Cardiac muscle cell (in vitro differentiated cells and primary cell): ENCODE measurements around the gene PCYT1A. TPM values are rescaled to one million over a fixed set of nuclear protein-coding genes. Genes with fewer than 3 reads are reported as not detected.

Experiments used
- DNase-seq, 2 donors: peaks; one replicate each; pipeline versions ENCODE4 v3.0.0 to v3.0.0-alpha.2; 2010 to 2017; ENCODE audit warnings: low read depth in 1 of 2, low spot score in 1 of 2
- H3K27ac ChIP-seq: fragments of 200-600 bp; sonication (generic); 2 replicates; pipeline ENCODE4 v1.5.1; 2016
- H3K27me3 ChIP-seq: fragments of 200-600 bp; sonication (generic); 2 replicates; pipeline ENCODE4 v1.6.0; 2016; ENCODE audit warnings: control low read depth
- H3K36me3 ChIP-seq: fragments of 200-600 bp; sonication (generic); 2 replicates; pipeline ENCODE4 v1.5.1; 2016; ENCODE audit warnings: control low read depth
- H3K4me1 ChIP-seq: fragments of 200-600 bp; sonication (generic); 2 replicates; pipeline ENCODE4 v1.8.1; 2017; ENCODE audit warnings: low read depth, mild to moderate bottlenecking, mixed run types
- H3K4me3 ChIP-seq: fragments of 200-600 bp; sonication (generic); 2 replicates; pipeline ENCODE4 v1.5.1; 2016; ENCODE audit warnings: mild to moderate bottlenecking
- H3K9me3 ChIP-seq: fragments of 200-600 bp; sonication (generic); 2 replicates; pipeline ENCODE4 v1.5.1; 2017; ENCODE audit warnings: low read depth, mild to moderate bottlenecking, control low read depth
- CTCF ChIP-seq: IDR thresholded peaks from 2 replicates; pipeline ENCODE4 v1.5.1; 2012; ENCODE audit warnings: low read depth, mild to moderate bottlenecking, low read length
- polyA plus RNA-seq: library from polyadenylated mRNA; unstranded; fragments of >200 nt; fragmentation: Nextera tagmentation; extraction: Ambion mirVana; gene quantifications from 2 replicates; pipeline ENCODE4 v1.2.1, GENCODE V29; 2016
- total RNA-seq: library from RNA; depleted of rRNA; stranded (reverse); fragments of >200 nt; gene quantifications from 2 replicates; pipeline ENCODE4 v1.2.3, GENCODE V29; 2016

PCYT1A gene
- total and polyA plus RNA-seq, 2 experiments from 2014 or later = 23.6 to 66.5 TPM

- no peaks in the 10 kb centered on the region for H3K36me3 ChIP-seq
- H3K27ac ChIP-seq = no peak overlapping the region
- no peaks in the 10 kb centered on the region for H3K4me1 ChIP-seq
- H3K9me3 ChIP-seq = no peaks in the 10 kb centered on the region
- H3K4me3 ChIP-seq = no peak overlapping the region
- no peaks in the 10 kb centered on the region for H3K27me3 ChIP-seq
- DNase-seq = peak in 1 of 2 donors; percentile 5
- TF ChIP-seq CTCF = no peak
Measured at GRCh38 chr3:196327405-196327804, 39.9 kb upstream of the PCYT1A start.

GRCh38 chr3:196326936-196327335 is 39.4 kb upstream of the PCYT1A start:
- no peaks in the 10 kb centered on the region for H3K4me1 ChIP-seq
- no peaks in the 10 kb centered on the region for H3K36me3 ChIP-seq
- no peak overlapping the region for H3K27ac ChIP-seq
- no peaks in the 10 kb centered on the region for H3K9me3 ChIP-seq
- no peak for DNase-seq
- H3K27me3 ChIP-seq = no peaks in the 10 kb centered on the region
- TF ChIP-seq CTCF = no peak
- H3K4me3 ChIP-seq = no peak overlapping the region

GRCh38 chr3:196323691-196324090 is 36.2 kb upstream of the PCYT1A start:
- Histone ChIP-seq H3K27ac (no peak overlapping the region), H3K9me3 (no peaks in the 10 kb centered on the region), H3K4me3 (no peak overlapping the region), H3K27me3 (no peaks in the 10 kb centered on the region), H3K4me1 (no peaks in the 10 kb centered on the region), H3K36me3 (no peaks in the 10 kb centered on the region)
- TF ChIP-seq CTCF = peak; percentile 41
- peak; percentile 10 to 54 for DNase-seq

DNA sequence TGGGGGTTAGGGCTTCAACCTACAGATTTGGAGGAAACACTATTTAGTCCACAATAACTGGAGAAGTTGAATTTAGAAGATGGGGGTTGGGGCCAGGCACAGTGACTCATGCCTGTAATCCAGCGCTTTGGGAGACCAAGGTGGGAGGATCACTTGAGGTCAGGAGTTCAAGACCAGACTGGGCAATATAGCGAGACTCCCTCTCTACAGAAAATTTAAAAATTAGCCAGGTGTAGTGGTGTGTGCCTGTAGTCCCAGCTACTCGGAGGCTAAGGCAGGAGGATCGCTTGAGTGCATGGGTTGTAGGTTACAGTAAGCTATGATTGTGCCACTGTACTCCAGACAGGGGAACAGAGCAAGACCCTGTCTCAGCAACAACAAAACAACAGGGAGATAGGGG is 35.5 kb upstream of the PCYT1A start:
- no peak for DNase-seq
- no peaks in the 10 kb centered on the region for H3K9me3 ChIP-seq

DNA sequence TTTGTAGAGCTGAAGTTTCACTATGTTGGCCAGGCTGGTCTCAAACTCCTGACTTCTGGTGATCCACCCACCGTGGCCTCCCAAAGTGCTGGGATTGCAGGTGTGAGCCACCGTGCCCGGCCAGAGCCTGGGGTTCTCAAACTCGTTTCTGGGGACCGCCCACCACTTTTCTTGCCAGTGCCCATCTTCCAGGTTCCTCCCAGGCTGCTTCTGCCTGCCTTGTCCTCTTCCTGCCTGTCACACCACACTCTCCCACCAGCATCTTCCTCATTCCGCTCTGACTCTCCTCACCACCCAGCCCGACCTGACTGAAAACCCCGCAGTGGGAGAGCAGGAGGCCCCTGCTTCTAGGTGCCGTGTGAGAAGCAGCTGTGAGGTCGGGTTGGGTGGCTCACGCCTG is 33.6 kb upstream of the PCYT1A start:
- Histone ChIP-seq H3K4me1 (no peaks in the 10 kb centered on the region), H3K9me3 (no peaks in the 10 kb centered on the region), H3K27me3 (no peaks in the 10 kb centered on the region), H3K4me3 (no peak overlapping the region), H3K36me3 (no peaks in the 10 kb centered on the region), H3K27ac (no peak overlapping the region)
- TF ChIP-seq CTCF = no peak
- no peak for DNase-seq

More for the DNA sequence above, 35.5 kb upstream of the PCYT1A start:
- no peaks in the 10 kb centered on the region for H3K27me3 ChIP-seq
- H3K36me3 ChIP-seq = no peaks in the 10 kb centered on the region
- no peak overlapping the region for H3K27ac ChIP-seq
- H3K4me3 ChIP-seq = no peak overlapping the region
- no peaks in the 10 kb centered on the region for H3K4me1 ChIP-seq
- no peak for TF ChIP-seq CTCF

DNA sequence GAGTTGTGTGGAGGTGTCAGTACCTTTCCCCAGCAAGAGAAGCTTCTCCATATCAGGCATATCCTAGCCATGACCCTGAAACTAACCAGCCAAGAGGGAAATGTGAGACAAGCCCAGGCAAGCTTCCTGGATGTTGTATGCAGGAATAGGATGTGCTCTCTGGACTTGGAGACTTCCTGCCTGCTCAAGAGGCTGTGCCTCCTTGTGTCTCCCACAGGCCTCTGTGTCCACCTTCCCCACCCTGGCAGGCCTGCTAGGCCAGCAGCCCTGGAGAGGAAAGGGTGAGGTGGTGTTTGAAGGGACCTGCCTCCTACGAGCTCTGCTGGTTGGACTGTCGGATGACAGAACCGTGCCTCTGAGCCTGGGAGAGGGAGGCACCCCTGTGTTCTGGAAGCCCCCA is 32.6 kb upstream of the PCYT1A start:
- Histone ChIP-seq H3K27ac (no peak overlapping the region), H3K4me1 (no peaks in the 10 kb centered on the region), H3K27me3 (no peaks in the 10 kb centered on the region), H3K36me3 (no peaks in the 10 kb centered on the region), H3K4me3 (no peak overlapping the region), H3K9me3 (no peaks in the 10 kb centered on the region)
- no peak for DNase-seq
- no peak for TF ChIP-seq CTCF
